Colon (tissue), 2 donors: Measurements from ENCODE around the gene MXD4.

Source experiments
- FAIRE-seq: peaks from 2 replicates; lab custom pipeline; 2012; peaks lifted over from hg19 to GRCh38; lab: Jason Lieb, UNC
- donor health status: control.
- donor health status: control.

Gene MXD4

DNA sequence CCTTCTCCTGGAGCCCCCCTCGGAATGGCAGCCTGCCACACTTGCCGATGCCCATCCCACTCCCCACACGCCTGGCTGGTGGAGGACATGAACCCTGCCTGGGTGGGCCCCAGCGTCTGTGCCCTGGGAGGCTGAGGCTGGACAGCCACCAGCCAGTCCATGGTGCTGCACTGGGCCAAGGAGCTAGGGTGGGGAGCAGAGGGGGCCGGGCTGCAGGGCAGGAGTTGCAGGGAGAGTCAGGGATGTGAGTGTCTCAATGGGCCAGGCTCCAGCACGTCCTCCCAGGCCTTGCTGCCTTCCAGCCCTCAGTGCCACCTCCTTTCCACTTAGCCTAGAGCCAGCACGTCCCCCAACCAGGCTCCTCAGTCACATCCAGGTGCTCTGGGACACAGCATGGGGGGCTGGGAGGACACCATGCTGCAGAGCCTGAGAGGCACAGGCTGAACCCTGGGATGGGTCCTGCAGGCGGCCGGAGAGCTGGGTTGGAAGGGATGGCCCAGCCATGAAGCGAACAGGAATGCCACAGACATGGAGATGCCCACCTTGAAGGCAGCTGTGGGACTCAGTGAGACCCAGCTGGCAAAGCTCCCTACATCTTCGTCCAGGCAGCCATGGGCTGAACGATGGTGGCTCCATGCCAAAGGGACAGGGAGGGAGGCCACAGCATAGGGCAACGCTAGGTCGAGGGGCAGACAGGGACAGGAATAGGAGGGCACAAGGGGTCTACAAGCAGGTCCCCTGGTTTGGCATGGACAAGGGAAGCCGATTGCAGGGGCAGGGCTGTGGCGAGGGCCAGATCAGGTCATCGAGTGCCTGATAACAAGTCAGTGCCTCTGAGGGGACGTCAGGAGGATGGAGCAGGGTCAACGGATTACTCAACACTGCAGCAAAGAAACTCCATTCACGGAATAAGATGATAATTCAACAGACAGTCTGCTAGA lies 30.1 kb upstream of the MXD4 start:
- FAIRE-seq, result no peak

DNA sequence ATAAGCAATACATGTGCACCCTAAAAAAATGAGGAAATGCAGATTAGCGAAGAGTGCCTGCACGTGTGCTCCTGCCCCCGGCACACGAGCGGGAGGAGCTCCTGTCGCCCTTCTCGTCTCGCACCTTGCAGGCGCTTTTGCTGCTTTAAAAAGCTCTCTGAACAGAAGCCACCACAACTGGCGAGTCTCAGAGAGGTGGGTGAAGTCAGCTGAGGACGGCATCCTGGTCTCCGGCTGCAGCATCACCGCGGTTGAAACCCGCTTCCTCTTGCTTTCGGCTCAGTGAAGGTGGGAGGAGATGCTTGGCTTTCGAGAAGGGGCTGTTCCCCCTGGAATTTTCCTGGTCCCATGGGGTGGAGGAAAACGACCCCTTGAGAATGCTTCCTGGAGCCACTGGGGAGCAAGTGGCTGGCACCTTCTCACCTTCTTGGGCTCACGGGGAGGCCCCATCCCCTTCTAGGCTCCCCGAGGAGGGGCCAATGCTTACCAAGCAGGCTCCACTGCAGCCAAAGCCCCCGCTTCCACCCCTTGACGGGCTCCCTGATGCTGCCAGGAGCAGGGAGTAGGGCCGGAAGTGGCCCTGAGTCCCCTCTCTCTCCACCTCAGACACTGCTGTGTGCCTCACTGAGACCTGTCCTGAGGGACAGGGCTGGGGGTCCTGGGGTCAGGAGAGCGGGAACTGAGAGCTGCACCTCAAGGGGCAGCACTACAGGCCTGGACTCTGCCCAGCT lies 29.2 kb upstream of the MXD4 start:
- FAIRE-seq, result no peak

DNA sequence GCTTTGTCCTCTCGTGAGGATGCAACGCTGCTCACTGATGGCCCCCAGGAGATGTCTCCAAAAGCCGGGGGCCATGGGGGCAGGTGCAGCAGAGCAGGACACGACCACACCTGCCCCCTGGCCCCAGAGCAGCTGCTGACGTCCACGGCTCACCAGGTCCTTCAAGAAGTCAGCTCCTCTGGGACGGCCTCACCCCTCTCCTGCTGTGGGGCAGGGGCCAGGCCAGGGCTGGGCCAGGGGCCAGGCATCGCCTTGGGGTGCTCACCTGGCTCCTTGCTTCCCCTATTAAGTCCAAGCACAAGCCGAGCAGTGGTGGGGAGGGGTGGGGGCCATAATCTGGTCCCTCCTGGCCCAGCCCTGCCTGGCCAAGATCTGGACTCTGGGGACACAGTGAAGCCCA lies 28.6 kb upstream of the MXD4 start:
- no peak for FAIRE-seq

DNA sequence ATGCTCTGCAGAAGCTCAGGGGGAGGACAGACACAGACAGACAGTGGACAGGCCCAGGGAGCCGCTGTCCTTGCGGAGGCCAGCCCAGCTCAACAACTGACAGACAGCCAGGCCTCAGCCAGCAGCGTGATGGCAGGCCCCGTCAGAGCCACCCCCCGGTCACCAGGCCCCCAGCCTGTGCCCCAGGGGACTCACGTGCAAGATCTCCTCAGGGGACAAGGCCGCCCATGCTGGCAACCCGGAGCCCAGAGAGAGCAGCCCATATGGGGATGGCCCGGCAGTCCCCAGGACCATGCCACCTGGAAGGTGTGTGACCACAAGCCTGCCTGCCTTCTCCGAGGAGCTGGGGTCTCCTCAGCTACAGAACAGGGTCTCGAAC lies 28.0 kb upstream of the MXD4 start:
- no peak for FAIRE-seq

DNA sequence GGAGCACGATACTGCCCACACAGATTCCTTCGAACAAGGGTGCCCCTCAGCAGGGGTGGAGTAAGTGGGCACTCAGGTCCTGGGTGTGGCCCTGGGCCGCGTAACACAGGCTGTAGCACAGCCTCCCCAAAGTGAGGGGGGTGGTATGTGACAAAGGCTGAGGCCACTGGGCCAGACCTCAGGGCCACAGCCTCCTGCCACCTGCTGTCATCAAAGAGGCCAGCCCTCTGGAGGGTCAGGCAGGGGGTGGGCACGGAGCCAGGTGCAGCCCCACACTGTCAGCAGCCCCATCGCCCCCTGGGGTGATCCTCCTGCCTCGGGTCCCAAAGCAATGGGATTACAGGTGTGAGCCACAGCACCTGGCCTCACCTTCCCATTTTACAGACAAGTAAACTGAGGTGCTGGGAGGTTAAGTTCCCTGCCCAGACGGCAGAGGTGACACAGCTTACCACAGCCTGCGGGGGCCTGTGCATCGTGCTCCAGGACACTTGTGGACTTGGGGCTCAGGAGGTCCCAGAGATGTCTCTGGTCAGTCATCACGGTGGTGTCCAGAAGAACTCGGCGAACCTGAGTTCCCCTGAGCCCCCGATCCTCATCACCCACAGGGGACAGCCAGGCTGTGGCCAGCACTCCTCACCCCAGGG lies 27.5 kb upstream of the MXD4 start:
- FAIRE-seq, result no peak

DNA sequence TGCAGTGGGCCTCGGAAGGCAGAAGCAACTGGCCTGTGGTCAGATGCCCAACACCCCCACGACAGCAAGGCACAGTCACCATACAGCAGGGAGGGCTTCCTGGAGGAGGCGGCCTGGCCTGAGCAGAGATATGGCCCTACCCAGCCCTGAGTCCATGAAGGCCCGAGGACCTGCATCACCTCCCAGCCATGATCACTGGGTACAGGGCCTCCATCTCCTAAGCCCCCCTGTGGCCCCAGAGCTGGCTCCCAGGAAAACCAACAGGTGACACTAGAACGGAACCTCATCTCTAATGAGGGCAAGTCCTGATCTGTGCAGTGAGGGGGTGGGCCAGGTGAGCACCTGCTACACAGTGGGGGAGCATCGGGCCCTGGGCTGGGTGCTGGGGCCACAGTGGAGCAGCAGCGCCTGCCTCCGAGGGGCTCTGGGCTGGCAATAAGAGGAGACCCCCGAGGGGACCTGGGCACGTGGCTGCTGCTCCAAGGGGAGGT lies 26.2 kb upstream of the MXD4 start:
- no peak for FAIRE-seq

DNA sequence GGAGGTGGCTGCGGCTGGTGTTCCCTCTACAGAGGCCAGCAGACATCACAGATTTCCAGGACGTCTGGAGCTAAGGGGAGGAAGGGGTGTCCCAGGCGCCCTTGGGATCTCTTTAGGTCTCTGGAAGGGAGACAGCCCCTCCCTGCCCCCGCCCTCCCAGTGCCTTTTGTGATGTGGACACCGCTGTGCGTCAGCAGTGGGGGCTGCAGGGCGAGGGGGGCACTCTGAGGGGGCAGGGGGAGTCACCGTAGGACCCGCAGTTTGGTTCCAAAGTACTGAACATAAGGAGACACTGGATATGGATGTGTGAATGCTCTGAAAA lies 25.6 kb upstream of the MXD4 start:
- FAIRE-seq, result no peak

DNA sequence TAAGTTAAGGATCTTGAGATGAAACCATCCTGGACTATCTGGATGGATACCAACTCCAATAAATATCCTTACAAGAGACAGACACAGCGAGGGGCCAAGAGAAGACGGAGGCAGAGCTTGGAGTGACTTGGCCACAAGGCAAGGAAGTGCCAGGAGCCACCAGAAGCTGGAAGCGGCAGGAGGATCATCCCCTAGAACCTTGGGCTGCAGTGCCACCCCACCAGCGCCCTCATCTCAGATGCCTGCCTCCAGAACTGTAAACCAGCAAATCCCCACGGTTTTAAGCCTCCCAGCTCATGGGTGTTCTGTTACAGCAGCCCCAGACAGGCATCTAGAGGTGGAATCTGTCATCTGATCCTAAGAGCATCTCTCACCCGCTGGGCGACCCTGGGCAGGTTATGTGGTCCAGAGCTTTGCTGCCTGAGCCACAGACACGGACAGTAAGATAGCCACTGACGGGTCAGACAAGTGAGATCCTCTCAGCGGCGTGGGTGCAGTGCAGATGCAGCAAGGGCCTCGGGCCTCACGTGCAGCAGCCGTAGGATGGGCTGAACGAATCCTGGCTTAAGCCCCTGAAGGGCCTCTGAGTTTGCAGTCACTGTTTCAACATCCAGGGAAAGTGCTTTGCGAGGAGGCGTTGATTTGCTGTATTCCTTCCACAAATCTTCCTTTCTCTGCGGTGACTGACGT lies 25.1 kb upstream of the MXD4 start:
- FAIRE-seq, result no peak

DNA sequence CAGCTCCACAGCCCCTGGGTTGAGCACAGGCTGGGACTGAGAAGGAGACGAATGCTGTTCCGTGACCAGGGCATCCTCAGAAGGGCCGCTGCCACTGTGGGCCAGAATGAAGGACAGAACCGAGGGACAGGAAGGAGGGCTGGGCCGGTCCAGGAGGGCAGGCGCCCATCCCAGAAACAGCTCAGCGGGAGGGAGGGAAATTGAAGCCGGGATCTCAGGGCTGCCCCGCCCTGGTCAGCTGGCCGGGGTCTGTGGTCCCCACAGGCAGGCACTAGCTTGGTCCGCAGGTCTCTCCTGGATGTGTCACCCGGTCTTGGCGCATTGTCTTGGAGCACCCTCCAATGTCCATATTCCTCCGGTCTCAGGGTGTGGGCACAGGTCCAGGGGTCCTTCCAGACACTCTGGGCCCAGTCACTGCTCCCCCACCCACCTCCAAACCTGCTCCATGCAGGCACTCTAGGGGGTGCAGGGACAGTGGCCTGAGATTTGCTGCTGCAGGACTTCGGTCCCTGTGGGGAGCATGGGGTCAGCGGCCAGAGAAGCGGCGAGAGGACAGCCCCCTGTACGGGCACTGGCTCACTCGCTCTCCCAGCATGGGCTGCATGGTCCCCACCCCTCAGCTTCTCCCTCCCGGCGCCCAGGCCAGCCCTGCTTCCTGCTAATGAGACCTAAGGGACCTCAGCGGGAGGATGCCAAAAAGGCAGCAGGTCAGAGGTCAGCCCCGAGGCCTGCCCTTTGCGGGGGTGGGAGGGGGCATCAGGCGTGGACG lies 23.9 kb upstream of the MXD4 start:
- FAIRE-seq, result no peak

DNA sequence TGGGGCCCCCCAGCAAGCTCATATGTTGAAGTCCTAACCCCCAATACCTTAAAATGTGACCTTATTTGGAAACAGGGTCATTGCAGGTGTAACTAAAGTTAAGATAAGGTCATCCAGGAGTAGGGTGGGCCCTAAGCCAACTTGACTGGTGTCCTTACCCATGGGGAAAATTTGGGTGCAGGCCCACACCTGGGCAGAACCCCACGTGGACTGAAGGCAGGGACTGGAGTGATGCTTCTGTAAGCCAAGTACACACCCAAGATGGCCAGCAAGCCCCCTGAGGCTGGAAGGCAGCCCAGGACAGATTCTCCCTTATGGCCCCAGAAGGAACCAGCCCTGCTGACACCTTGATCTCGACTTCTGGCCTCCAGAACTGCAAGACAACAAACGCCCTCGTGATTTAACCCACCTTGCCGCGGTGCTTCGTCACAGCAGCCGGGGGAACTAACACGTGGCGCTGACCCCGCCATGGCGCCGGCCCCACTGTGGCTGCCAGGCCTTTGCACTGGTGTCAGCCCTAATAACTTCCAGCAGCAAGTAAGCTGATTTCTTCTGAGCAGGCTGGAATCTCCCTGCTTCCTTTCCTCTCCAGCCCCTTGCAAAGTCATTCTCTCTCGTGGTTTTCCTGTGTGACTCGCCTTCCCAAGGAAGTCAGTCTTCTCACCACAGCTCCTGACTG lies 23.2 kb upstream of the MXD4 start:
- no peak for FAIRE-seq

DNA sequence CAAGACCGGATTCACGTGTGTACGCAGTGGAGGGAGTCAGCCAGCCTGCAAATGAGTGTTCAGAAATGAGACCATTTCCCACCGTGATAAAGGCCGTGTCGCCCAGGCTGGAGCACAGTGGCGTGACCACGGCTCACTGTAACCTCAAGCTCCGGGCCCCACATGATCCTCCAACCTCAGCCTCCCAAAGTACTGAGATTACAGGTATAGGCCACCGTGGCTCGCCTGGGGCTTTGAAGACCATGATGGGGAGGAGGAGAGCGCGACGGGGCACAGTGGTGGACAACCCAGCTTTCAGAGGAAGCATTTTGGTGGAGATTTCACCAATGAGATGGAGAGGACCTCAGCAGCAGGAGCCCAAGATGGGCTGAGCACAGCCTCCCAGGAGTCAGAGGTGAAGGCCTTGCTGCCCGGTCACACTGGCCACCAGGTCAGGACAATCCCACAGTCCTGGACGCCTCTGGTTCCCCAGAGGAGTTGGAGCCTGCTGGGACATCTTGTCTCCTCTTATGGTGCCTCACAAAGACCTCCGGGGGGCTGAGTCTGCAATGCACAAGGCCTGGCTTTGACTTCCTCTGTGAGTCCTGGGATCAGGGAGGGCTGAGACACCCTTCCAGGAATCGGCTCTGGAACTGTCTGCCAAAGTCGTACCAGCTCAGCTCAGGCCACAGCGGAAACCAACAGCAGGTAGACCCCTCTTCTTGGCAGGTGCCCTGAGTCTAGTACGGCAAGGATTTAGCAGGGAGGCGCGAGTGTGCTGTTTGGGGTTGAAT lies 22.4 kb upstream of the MXD4 start:
- FAIRE-seq, result no peak

DNA sequence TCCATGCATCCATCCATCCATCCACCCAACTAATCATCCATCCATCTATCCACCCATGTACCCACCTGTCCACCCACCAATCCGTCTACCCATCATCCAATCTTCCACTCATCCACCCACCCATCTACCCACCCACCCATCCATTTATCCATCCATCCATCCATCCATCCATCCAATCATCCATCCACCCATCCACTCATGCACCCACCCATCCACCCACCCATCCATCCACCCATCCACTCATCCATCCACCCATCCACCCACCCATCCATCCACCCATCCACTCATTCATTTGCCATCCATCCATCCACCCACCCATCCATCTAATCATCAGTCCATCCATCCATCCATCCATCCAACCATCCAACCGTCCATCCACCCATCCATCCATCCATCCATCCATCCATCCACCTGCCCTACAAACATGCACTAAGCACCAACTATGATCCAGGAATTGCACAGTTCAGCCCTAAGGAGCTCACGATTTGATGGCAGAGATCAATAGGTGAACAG lies 21.3 kb upstream of the MXD4 start:
- FAIRE-seq, result no peak

DNA sequence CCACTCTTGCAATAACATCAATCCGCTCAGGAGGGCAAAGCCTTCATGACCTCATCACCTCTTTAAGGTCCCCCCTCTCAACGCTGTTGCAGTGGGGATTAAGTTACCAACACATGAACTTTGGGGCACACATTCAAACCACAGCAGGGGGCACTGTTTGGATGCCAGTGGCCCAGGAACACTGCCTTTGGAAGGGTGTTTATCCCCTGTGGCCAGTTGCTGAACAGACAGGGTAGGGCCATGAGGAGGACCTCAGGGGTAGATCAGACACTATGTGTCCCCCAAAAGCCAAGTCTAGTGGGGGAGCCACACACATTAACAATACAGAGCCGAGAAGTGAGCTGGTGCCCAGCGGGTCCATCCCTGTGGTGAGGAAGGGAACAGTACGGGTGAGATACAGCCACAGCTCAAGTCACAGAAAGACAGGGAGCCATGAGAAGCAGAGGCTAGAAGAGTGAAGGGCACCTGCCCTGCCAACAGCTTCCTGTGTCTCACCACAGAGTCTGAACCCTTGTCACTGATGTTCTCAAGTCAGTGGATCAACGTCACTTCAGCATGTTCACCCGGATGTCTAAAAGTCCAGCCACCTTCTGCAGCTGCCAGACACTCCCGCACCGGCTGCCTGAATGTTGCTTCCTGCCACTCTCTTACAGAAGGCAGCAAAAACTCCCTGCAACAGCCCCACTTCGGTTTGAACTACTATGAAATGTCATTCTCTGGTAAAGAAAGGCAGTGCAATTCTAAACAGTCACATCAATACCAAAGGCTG lies 19.9 kb upstream of the MXD4 start:
- FAIRE-seq, result no peak

DNA sequence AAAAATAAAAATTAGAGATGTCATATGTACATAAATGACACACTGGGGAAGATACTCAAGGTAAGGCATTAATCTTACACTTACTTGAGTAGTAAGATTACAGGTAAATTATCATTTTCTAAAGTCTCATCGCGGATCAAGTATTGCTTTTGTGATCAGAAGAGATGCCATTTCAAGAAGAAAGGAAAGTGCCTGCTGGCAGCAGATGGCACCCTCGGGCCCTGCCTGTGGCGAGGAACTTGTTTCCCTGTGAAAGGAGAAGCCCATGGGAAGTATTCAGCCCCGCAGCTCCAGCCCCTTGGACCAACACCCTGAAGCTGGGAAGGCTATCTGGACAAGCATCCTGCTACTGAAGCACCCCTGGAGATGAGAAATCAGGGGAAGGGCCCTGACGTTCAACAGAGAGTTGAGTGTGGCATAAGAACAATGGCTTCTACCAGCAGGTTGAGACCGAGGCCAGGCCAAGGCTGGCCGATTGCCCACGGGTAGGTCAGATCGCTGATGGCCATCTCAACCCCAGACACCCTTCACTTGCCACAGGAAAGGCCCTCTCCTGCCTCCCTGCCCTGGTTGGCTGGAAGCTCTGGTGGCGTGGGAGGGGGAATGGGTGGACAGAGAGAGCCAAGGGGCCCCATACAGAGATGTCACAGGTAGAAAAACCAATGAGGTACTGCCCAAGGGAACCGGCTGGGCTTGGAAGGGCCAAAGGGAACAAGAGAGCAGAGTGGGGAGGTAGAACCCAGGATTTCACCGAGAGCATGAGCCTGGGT lies 18.8 kb upstream of the MXD4 start:
- no peak for FAIRE-seq

DNA sequence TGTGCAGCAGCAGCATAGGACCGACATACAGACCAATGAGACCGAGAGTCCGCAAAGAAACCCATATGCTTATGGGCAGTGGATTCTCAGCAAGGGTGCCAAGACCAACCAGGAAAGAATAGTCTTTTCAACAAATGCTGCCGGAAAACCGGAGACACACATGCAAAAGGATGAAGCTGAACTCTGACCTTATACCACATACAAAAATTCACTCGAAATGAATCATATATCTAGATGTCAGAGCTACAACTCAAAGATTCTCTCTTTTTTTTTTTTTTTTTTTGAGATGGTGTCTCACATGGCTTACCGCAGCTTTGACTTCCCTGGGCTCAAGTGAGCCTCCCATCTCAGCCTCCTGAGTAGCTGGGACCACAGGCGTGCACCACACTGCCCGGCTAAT lies 16.0 kb upstream of the MXD4 start:
- no peak for FAIRE-seq

DNA sequence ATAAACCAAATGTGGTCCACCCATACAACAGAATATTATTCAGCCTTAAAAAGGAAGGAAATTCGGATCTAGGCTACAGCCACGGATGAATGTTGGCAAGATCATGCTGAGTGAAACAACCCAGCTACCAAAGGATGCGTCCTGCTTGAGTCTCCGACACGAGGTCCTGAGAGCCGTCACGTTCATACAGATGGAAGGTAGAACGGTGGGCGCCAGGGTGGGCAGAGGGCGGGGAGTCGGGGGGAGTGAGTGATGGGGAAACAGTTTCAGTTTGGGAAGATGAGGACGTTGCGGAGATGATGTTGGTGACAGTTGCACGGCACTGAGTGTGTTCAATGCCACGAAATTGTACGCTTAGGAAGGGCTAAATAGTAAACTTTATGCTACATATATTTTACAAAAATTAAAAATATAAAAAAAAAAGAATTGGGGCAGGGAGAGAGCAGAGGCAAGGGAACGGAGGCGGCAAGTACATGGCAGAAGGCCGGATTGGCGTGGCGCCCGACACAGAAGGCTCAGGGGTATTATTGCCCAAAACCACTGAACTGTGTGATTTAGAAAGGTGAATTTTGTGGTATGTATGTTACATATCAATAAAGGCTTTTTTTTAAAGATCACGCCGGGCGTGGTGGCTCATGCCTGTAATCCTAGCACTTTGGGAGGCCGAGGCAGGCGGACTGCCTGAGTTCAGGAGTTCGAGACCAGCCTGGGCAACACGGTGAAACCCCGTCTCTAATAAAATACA lies 14.8 kb upstream of the MXD4 start:
- FAIRE-seq, result no peak

DNA sequence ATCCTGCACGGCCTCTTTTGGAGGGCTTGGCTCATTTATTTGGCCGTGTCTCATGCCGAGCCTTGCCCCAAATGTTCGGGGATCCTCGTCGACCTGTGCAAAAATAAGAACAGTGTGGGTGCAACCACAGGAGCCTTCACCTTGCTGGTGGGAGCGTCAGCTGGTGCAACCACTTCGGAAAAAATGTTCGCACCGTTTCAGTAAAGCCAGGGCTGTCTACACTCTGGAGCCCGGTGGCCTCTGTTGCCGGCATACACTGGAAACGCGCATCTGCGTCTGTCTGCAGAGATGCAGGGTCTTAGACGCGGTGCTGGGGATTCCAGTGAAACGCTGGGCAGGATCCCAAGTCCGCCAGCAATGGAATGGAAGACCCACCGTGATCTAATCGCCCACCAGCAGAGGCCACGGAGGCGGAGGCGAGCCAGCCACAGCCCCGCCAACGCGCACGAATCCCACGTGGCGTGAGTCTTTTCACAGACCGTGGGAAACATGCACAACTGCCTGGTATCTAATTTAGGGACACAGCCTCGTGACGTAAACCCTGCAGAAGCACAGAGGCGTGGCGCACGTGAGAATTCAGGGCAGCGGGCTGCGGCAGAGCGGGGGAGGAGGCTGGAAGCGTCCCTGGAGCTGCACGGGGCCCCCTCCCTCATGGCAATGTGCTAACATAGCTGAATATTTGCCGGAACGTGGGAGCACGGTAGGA lies 13.8 kb upstream of the MXD4 start:
- FAIRE-seq, result no peak
